RWPE2 (cell line): ENCODE results near the gene THSD4.
A peak's percentile ranks its signal among the peaks of the same experiment; 100 is the strongest.
"Not testable (repeated sequence)": the region's sequence is repeated elsewhere in the genome, so short reads cannot be mapped to it uniquely, and the experiment has no call there.

Experiments used
- ATAC-seq: fragments of 200-7000 bp; cut with Tn5 transposase; 3 replicates; pipeline ENCODE4 v1.9.1; 2021; ENCODE audit warnings: low read depth
- DNase-seq: peaks from one replicate; pipeline ENCODE4 v3.0.0-alpha.2; 2020; ENCODE audit warnings: low spot score
- H3K27ac ChIP-seq: fragments of 450-650 bp; 2 replicates; pipeline ENCODE4 v1.5.1; 2017; ENCODE audit warnings: mild to moderate bottlenecking; ENCODE audit not compliant: poor library complexity, severe bottlenecking
- H3K27me3 ChIP-seq: fragments of 250-450 bp; sonication (Bioruptor Pico); 2 replicates; pipeline ENCODE4 v1.5.1; 2021; ENCODE audit warnings: mild to moderate bottlenecking, moderate library complexity; ENCODE audit not compliant: insufficient read depth, poor library complexity, severe bottlenecking
- H3K36me3 ChIP-seq: fragments of 250-450 bp; sonication (Bioruptor Pico); 2 replicates; pipeline ENCODE4 v1.5.1; 2020; ENCODE audit warnings: low read depth, mild to moderate bottlenecking, moderate library complexity
- H3K4me1 ChIP-seq: fragments of 250-450 bp; sonication (Bioruptor Pico); 2 replicates; pipeline ENCODE4 v1.5.1; 2021; ENCODE audit warnings: mild to moderate bottlenecking, moderate library complexity; ENCODE audit not compliant: insufficient read depth, poor library complexity, severe bottlenecking
- H3K4me3 ChIP-seq: fragments of 250-450 bp; sonication (Bioruptor Pico); 2 replicates; pipeline ENCODE4 v1.5.1; 2021; ENCODE audit warnings: mild to moderate bottlenecking, moderate library complexity; ENCODE audit not compliant: severe bottlenecking
- H3K9me3 ChIP-seq: fragments of 250-450 bp; sonication (Bioruptor Pico); 2 replicates; pipeline ENCODE4 v1.5.1; 2021; ENCODE audit warnings: mild to moderate bottlenecking, moderate library complexity; ENCODE audit not compliant: severe bottlenecking
- CTCF ChIP-seq: fragments of 450-650 bp; IDR thresholded peaks from one replicate; pipeline ENCODE4 v1.5.1; 2017; ENCODE audit warnings: mild to moderate bottlenecking, moderate library complexity; ENCODE audit not compliant: poor library complexity, severe bottlenecking

Gene THSD4

GRCh38 chr15:71715914-71716313 lies 600.6 kb downstream of the THSD4 start:
- ATAC-seq (no peak; the same call in 2 of the 3 replicates), DNase-seq (no peak)
- Histone ChIP-seq H3K4me1 (peaks cover 5% of the 10 kb centered on the region), H3K4me3 (no peak overlapping the region), H3K27ac (no peak overlapping the region), H3K9me3 (no peaks in the 10 kb centered on the region), H3K36me3 (no peaks in the 10 kb centered on the region; the same call in 1 of the 2 replicates), H3K27me3 (no peaks in the 10 kb centered on the region)
- TF ChIP-seq CTCF = no peak

- no peak for DNase-seq
- Histone ChIP-seq H3K9me3 (no peaks in the 10 kb centered on the region), H3K27ac (no peak overlapping the region), H3K27me3 (no peaks in the 10 kb centered on the region), H3K4me3 (no peak overlapping the region), H3K4me1 (peaks cover 5% of the 10 kb centered on the region), H3K36me3 (no peaks in the 10 kb centered on the region; the same call in 1 of the 2 replicates)
- peak; percentile 74 for ATAC-seq
- TF ChIP-seq CTCF = no peak
These were observed 601.7 kb downstream of the THSD4 start for GRCh38 chr15:71716990-71717389.

- ATAC-seq (no peak), DNase-seq (no peak)
- Histone ChIP-seq H3K4me3 (no peak overlapping the region), H3K36me3 (no peaks in the 10 kb centered on the region; the same call in 1 of the 2 replicates), H3K27ac (no peak overlapping the region), H3K27me3 (no peaks in the 10 kb centered on the region), H3K4me1 (peaks cover 5% of the 10 kb centered on the region), H3K9me3 (no peaks in the 10 kb centered on the region)
- TF ChIP-seq CTCF = no peak
These were observed 603.0 kb downstream of the THSD4 start for GRCh38 chr15:71718116-71718910.

GRCh38 chr15:71723344-71723743 lies 608.1 kb downstream of the THSD4 start:
- no peaks in the 10 kb centered on the region; the same call in 1 of the 2 replicates for H3K36me3 ChIP-seq
- H3K4me1 ChIP-seq = peaks cover 7% of the 10 kb centered on the region
- H3K27ac ChIP-seq = no peak overlapping the region
- H3K4me3 ChIP-seq = no peak overlapping the region
- no peak for TF ChIP-seq CTCF
- H3K9me3 ChIP-seq = no peaks in the 10 kb centered on the region
- no peaks in the 10 kb centered on the region for H3K27me3 ChIP-seq
- ATAC-seq = no peak
- no peak for DNase-seq

GRCh38 chr15:71725207-71725955 lies 610.1 kb downstream of the THSD4 start:
- H3K27ac ChIP-seq = peak overlapping the region; percentile 29
- DNase-seq, H3K4me3 ChIP-seq, H3K9me3 ChIP-seq, H3K27me3 ChIP-seq, H3K36me3 ChIP-seq, H3K4me1 ChIP-seq: not testable (repeated sequence)
- peak; percentile 88 for ATAC-seq
